Endothelial cell of umbilical vein (primary cell): Measurements from ENCODE around the gene SEC14L1. TPM values are rescaled to one million over a fixed set of nuclear protein-coding genes. Genes with fewer than 3 reads are reported as not detected.

Source experiments
- BruUV-seq: library from RNA; stranded (reverse); fragments of 400-500 nt; replicated peaks from 2 replicates; lab custom pipeline; 2021; lab: Mats Ljungman, UMichigan
- CTCF ChIA-PET: fragments of 300-600, 350-600 bp; sonication (Branson Sonifier 250); formaldehyde crosslinking; loops from one replicate; lab custom pipeline; 2021; ENCODE audit warnings: antibody characterized with exemption, inconsistent platforms; lab: Charles Lee
- POLR2A ChIA-PET: fragments of 300-600, 350-600 bp; sonication (Branson Sonifier 250); formaldehyde crosslinking; loops from one replicate; lab custom pipeline; 2021; ENCODE audit warnings: antibody characterized with exemption, inconsistent platforms; lab: Charles Lee
- DNase-seq: peaks from one replicate; pipeline ENCODE4 v3.0.0-alpha.2; 2011; ENCODE audit warnings: low read depth, low spot score
- FAIRE-seq: peaks from 2 replicates; lab custom pipeline; 2011; peaks lifted over from hg19 to GRCh38; lab: Jason Lieb, UNC
- H2AFZ ChIP-seq: 2 replicates; pipeline ENCODE4 v1.6.0; 2012; ENCODE audit warnings: low read depth, low read length, control low read depth, inconsistent platforms
- H3K27ac ChIP-seq: 2 replicates; pipeline ENCODE4 v1.5.1; 2011; ENCODE audit warnings: low read depth, mild to moderate bottlenecking, control low read depth, low read length, moderate library complexity; ENCODE audit not compliant: insufficient read depth
- H3K27me3 ChIP-seq, 2 experiments: 2 replicates each; pipeline versions ENCODE4 v1.6.0 to v1.6.1; 2011; ENCODE audit warnings: low read length in 2 of 2, mixed read lengths in 1 of 2; ENCODE audit not compliant: control insufficient read depth in 2 of 2, insufficient read depth in 2 of 2
- H3K36me3 ChIP-seq, 2 experiments: 2 replicates in 1 of 2; 3 replicates in 1 of 2; pipeline ENCODE4 v1.5.1; 2011; ENCODE audit warnings: low read length in 2 of 2, mild to moderate bottlenecking in 1 of 2, moderate library complexity in 1 of 2; ENCODE audit not compliant: control insufficient read depth in 2 of 2, insufficient read depth in 2 of 2; ENCODE audit errors: extremely low read depth in 1 of 2
- H3K4me1 ChIP-seq: 3 replicates; pipeline ENCODE4 v1.5.1; 2011; ENCODE audit warnings: mild to moderate bottlenecking, low read length; ENCODE audit not compliant: control insufficient read depth, insufficient read depth; ENCODE audit errors: extremely low read depth
- H3K4me2 ChIP-seq: 2 replicates; pipeline ENCODE4 v1.6.1; 2011; ENCODE audit warnings: low read length, control low read depth, mixed read lengths; ENCODE audit not compliant: insufficient read depth
- H3K4me3 ChIP-seq, 3 experiments: fragments of 200-600 bp in 1 of 3; sonication (generic), shearing (Covaris generic) in 1 of 3; replicated peaks in 1 of 3; 2 replicates each; pipeline ENCODE4 v1.5.1; 2011 to 2016; ENCODE audit warnings: control low read depth in 3 of 3, low read length in 3 of 3, mild to moderate bottlenecking in 2 of 3, inconsistent platforms in 1 of 3, low read depth in 1 of 3, moderate library complexity in 1 of 3; ENCODE audit not compliant: insufficient read depth in 1 of 3
- H3K79me2 ChIP-seq: 2 replicates; pipeline ENCODE4 v1.6.0; 2012; ENCODE audit warnings: low read length, inconsistent platforms; ENCODE audit not compliant: control insufficient read depth, insufficient read depth
- H3K9ac ChIP-seq: replicated peaks from 2 replicates; pipeline ENCODE3; 2011; ENCODE audit warnings: low read length, control low read depth; ENCODE audit not compliant: insufficient read depth; ENCODE audit errors: extremely low read depth
- H3K9me1 ChIP-seq: replicated peaks from 3 replicates; pipeline ENCODE4 v1.6.0; 2011; ENCODE audit warnings: mild to moderate bottlenecking, low read length; ENCODE audit not compliant: control insufficient read depth, insufficient read depth; ENCODE audit errors: extremely low read depth
- H3K9me3 ChIP-seq: replicated peaks from 2 replicates; pipeline ENCODE4 v1.5.1; 2012; ENCODE audit warnings: low read length, inconsistent platforms; ENCODE audit not compliant: control insufficient read depth, insufficient read depth
- H4K20me1 ChIP-seq: replicated peaks from 2 replicates; pipeline ENCODE3; 2011; ENCODE audit warnings: mild to moderate bottlenecking, low read length; ENCODE audit not compliant: control insufficient read depth, insufficient read depth; ENCODE audit errors: extremely low read depth
- CTCF ChIP-seq, 2 donors: IDR thresholded peaks; 1 replicate in 1 of 2; 2 replicates in 1 of 2; pipeline ENCODE4 v1.5.1; 2011; ENCODE audit warnings: low read length in 2 of 2, mild to moderate bottlenecking in 2 of 2, moderate library complexity in 2 of 2, control low read depth in 1 of 2, inconsistent platforms in 1 of 2, low read depth in 1 of 2; ENCODE audit not compliant: insufficient read depth in 1 of 2; ENCODE audit errors: extremely low read depth in 1 of 2
- EZH2 ChIP-seq: IDR thresholded peaks from 2 replicates; pipeline ENCODE4 v1.6.1; 2012; ENCODE audit warnings: borderline replicate concordance, low read depth, mild to moderate bottlenecking, moderate library complexity, low read length, inconsistent platforms; ENCODE audit not compliant: severe bottlenecking
- FOS ChIP-seq: IDR thresholded peaks from 2 replicates; pipeline ENCODE4 v1.6.1; 2011; ENCODE audit warnings: mild to moderate bottlenecking, low read length, moderate library complexity, borderline replicate concordance; ENCODE audit not compliant: insufficient read depth
- GATA2 ChIP-seq: IDR thresholded peaks from 2 replicates; pipeline ENCODE4 v1.7.0; 2011; ENCODE audit warnings: low read depth, mild to moderate bottlenecking, moderate library complexity, mixed read lengths, low read length; ENCODE audit not compliant: insufficient read length, insufficient read depth
- JUN ChIP-seq: IDR thresholded peaks from 2 replicates; pipeline ENCODE4 v1.6.1; 2011; ENCODE audit warnings: borderline replicate concordance, low read depth; ENCODE audit not compliant: insufficient read length, insufficient read depth
- MAX ChIP-seq: IDR thresholded peaks from 2 replicates; pipeline ENCODE4 v1.6.1; 2011; ENCODE audit not compliant: insufficient read depth, insufficient read length
- MYC ChIP-seq: IDR thresholded peaks from one replicate; pipeline ENCODE4 v1.6.1; 2011; ENCODE audit warnings: mild to moderate bottlenecking, low read depth, low read length
- POLR2A ChIP-seq: IDR thresholded peaks from 2 replicates; pipeline ENCODE4 v1.6.1; 2012; ENCODE audit warnings: low read depth, mild to moderate bottlenecking, control low read depth, low read length
- POLR2AphosphoS5 ChIP-seq: IDR thresholded peaks from 2 replicates; pipeline ENCODE4 v1.6.1; 2012; ENCODE audit warnings: low read depth, mild to moderate bottlenecking, control low read depth, low read length, moderate library complexity; ENCODE audit not compliant: insufficient read depth
- dilution Hi-C: fragments of 300-500 bp; cut with MboI; formaldehyde crosslinking; loops from one replicate; pipeline ENCODE4 v1.15.0; 2019; ENCODE audit warnings: low sequenced_read_pairs; ENCODE audit not compliant: extremely low pct_ligation_motif_present
- intact Hi-C: fragments of 100-400 bp; cut with micrococcal nuclease; formaldehyde crosslinking; loops from one replicate; pipeline ENCODE4 v1.10.0; 2022
- polyA plus RNA-seq, 4 experiments: library from polyadenylated mRNA; depleted of rRNA in 3 of 4; stranded (reverse) in 3 of 4; unstranded in 1 of 4; fragments of >200 nt; gene quantifications; 2 replicates each; pipeline versions ENCODE4 v1.2.1 to v1.2.3, GENCODE V29; 2011 to 2012; ENCODE audit warnings: missing spikeins in 1 of 4
- total RNA-seq: library from RNA; stranded (reverse); gene quantifications from 2 replicates; pipeline ENCODE4 v1.2.3, GENCODE V29; 2021

SEC14L1 gene
- total and polyA plus RNA-seq, 2 donors (not counting 3 experiments of a cell fraction or from before 2014, with no cell fraction given): 215 to 631 TPM

DNA sequence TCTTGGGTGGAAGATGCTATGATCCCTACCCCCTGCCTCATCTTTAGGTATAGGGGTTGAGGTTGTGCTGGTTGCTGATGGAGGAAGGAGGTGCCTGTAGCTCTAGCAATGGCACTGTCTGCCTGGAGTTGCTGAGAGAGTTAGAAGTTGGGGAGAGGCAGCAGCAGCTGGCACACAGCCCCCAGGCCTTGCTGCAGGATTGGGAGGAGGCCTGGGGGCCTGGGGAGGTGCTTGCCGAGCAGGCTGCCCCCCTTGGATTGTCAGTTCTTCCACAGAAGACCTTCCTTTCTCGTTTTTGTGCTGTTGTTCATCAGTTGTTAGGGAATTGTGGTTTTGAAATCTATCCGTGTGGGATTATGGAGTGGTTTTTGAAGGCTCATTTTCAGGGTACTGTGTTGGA lies 52.9 kb downstream of the SEC14L1 start:
- H3K27ac ChIP-seq: no peak overlapping the region
- H3K9me1 ChIP-seq: no peaks in the 10 kb centered on the region
- intact Hi-C loops (no loop called here), dilution Hi-C loops (no loop called here)
- FAIRE-seq: no peak
- no TSS peak for BruUV-seq
- no peak overlapping the region for H3K4me2 ChIP-seq
- H2AFZ ChIP-seq: no peak overlapping the region
- peaks cover 10% of the 10 kb centered on the region for H4K20me1 ChIP-seq
- ChIA-PET POLR2A (no interaction called here), CTCF (interaction anchor here (1.7 kb wide), 1 partner anchor 9 kb away, joined by 4 read pairs; no protein-coding TSS in a partner anchor)
- H3K79me2 ChIP-seq: peaks cover 90% of the 10 kb centered on the region
- H3K4me3 ChIP-seq: no peak overlapping the region
- peaks cover under 1% of the 10 kb centered on the region for H3K4me1 ChIP-seq
- no peak overlapping the region for H3K9ac ChIP-seq
- no peak for TF ChIP-seq GATA2
- no peak for TF ChIP-seq FOS
- no peak for TF ChIP-seq POLR2AphosphoS5
- no peak for TF ChIP-seq MAX
- TF ChIP-seq CTCF (IDR thresholded peaks at IDR 0.05; ENCODE audit: extremely low read depth in 1 of 2, insufficient read depth in 1 of 2, low read depth in 1 of 2, low read length in 2 of 2): no peak
- no peak for TF ChIP-seq POLR2A
- no peak for TF ChIP-seq EZH2
- no peak for TF ChIP-seq MYC
- no peak for TF ChIP-seq JUN
- no peaks in the 10 kb centered on the region for H3K27me3 ChIP-seq
- DNase-seq: no peak
- H3K36me3 ChIP-seq: peaks cover 39 to 60% of the 10 kb centered on the region in 2 experiments
- no peaks in the 10 kb centered on the region for H3K9me3 ChIP-seq
